ENCODE measurements around the gene CLDN10.

CLDN10 gene

DNA sequence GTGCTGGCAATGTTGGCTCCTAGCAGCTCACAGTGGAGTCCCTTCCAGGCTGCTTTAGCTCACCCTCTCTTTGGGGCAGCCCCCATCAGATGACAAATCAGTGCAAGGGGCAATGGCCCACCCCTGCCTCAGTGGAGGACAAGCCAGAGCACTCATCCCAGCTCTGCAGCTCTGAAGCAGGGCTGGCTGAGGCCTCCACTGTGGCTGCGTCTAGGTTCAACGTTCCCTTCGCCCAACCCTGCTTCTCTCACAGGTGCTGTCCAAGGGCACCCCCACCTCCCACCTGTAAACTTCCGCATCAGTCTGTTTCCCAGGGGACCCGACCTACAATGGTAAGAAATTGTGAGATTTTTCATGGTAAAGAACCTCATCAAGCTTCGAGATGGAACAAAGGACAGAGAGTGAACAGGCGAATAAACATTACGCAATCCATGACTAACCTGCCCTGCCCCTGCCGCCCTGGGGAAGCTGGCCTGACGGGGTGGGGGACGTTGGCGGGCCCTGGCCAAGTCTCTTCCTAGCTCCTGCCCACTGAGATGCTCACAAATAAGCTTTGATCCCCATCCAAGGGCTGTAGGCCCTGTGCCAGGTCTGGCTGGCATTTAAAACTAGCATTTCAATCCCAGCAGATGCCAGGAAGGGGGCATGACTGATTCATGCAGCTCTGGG lies 51.5 kb downstream of the CLDN10 start:
- no peaks in the 10 kb centered on the region for H3K36me3 ChIP-seq (replicated peaks; ENCODE audit: low read depth, low read length)
- H3K9ac ChIP-seq (ENCODE audit: low read length) = no peak overlapping the region
- no peaks in the 10 kb centered on the region for H3K9me3 ChIP-seq (ENCODE audit: insufficient read depth, low read length)
- H3K27ac ChIP-seq (ENCODE audit: low read length) = no peak overlapping the region
- no peaks in the 10 kb centered on the region for H3K79me2 ChIP-seq (ENCODE audit: low read length)
- no peaks in the 10 kb centered on the region for H3K4me1 ChIP-seq (ENCODE audit: low read length)
- no peaks in the 10 kb centered on the region for H4K20me1 ChIP-seq (ENCODE audit: insufficient read depth, low read length)
- H3K27me3 ChIP-seq (ENCODE audit: low read depth, low read length) = peaks cover 57% of the 10 kb centered on the region
- no peak overlapping the region for H3K4me2 ChIP-seq (ENCODE audit: low read length)
- H2AFZ ChIP-seq (ENCODE audit: low read depth, low read length) = no peak overlapping the region
- H3K4me3 ChIP-seq (ENCODE audit: low read length) = no peak overlapping the region
- TF ChIP-seq EZH2phosphoT487 (IDR thresholded peaks at IDR 0.05; ENCODE audit: low read depth) = no peak
- TF ChIP-seq, protein P1, sequence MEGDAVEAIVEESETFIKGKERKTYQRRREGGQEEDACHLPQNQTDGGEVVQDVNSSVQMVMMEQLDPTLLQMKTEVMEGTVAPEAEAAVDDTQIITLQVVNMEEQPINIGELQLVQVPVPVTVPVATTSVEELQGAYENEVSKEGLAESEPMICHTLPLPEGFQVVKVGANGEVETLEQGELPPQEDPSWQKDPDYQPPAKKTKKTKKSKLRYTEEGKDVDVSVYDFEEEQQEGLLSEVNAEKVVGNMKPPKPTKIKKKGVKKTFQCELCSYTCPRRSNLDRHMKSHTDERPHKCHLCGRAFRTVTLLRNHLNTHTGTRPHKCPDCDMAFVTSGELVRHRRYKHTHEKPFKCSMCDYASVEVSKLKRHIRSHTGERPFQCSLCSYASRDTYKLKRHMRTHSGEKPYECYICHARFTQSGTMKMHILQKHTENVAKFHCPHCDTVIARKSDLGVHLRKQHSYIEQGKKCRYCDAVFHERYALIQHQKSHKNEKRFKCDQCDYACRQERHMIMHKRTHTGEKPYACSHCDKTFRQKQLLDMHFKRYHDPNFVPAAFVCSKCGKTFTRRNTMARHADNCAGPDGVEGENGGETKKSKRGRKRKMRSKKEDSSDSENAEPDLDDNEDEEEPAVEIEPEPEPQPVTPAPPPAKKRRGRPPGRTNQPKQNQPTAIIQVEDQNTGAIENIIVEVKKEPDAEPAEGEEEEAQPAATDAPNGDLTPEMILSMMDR (IDR thresholded peaks at IDR 0.05; ENCODE audit: low read depth, low read length) = no peak

GRCh38 chr13:95604556-95604915 lies 52.0 kb downstream of the CLDN10 start:
- no peak overlapping the region for H2AFZ ChIP-seq (ENCODE audit: low read depth, low read length)

GRCh38 chr13:95605448-95606125 lies 53.1 kb downstream of the CLDN10 start:
- no peak overlapping the region for H3K9ac ChIP-seq (ENCODE audit: low read length)
- H3K79me2 ChIP-seq (ENCODE audit: low read length) = no peaks in the 10 kb centered on the region
- H3K4me3 ChIP-seq (ENCODE audit: low read length) = no peak overlapping the region
- TF ChIP-seq, protein P1 (IDR thresholded peaks at IDR 0.05; ENCODE audit: low read depth, low read length) = no peak
- no peak for TF ChIP-seq EZH2phosphoT487 (IDR thresholded peaks at IDR 0.05; ENCODE audit: low read depth)
- no peak overlapping the region for H3K27ac ChIP-seq (ENCODE audit: low read length)
- H3K27me3 ChIP-seq (ENCODE audit: low read depth, low read length) = peaks cover 46% of the 10 kb centered on the region
- no peak overlapping the region for H3K4me2 ChIP-seq (ENCODE audit: low read length)
- no peaks in the 10 kb centered on the region for H3K36me3 ChIP-seq (replicated peaks; ENCODE audit: low read depth, low read length)
- H3K4me1 ChIP-seq (ENCODE audit: low read length) = no peaks in the 10 kb centered on the region
- no peak overlapping the region for H2AFZ ChIP-seq (ENCODE audit: low read depth, low read length)
- H3K9me3 ChIP-seq (ENCODE audit: insufficient read depth, low read length) = no peaks in the 10 kb centered on the region
- H4K20me1 ChIP-seq (ENCODE audit: insufficient read depth, low read length) = no peaks in the 10 kb centered on the region

More at GRCh38 chr13:95604556-95604915, 52.0 kb downstream of the CLDN10 start:
- Histone ChIP-seq H3K79me2 (ENCODE audit: low read length) (no peaks in the 10 kb centered on the region), H3K9me3 (ENCODE audit: insufficient read depth, low read length) (no peaks in the 10 kb centered on the region), H3K4me3 (ENCODE audit: low read length) (no peak overlapping the region), H3K4me2 (ENCODE audit: low read length) (no peak overlapping the region), H4K20me1 (ENCODE audit: insufficient read depth, low read length) (no peaks in the 10 kb centered on the region), H3K27me3 (ENCODE audit: low read depth, low read length) (peaks cover 52% of the 10 kb centered on the region), H3K27ac (ENCODE audit: low read length) (no peak overlapping the region), H3K4me1 (ENCODE audit: low read length) (no peaks in the 10 kb centered on the region), H3K36me3 (replicated peaks; ENCODE audit: low read depth, low read length) (no peaks in the 10 kb centered on the region), H3K9ac (ENCODE audit: low read length) (no peak overlapping the region)
- TF ChIP-seq, protein P1 (IDR thresholded peaks at IDR 0.05; ENCODE audit: low read depth, low read length) = no peak
- TF ChIP-seq EZH2phosphoT487 (IDR thresholded peaks at IDR 0.05; ENCODE audit: low read depth) = no peak

- Histone ChIP-seq H3K9me3 (ENCODE audit: insufficient read depth, low read length) (no peaks in the 10 kb centered on the region), H3K27ac (ENCODE audit: low read length) (no peak overlapping the region), H3K36me3 (replicated peaks; ENCODE audit: low read depth, low read length) (no peaks in the 10 kb centered on the region), H4K20me1 (ENCODE audit: insufficient read depth, low read length) (no peaks in the 10 kb centered on the region), H3K4me2 (ENCODE audit: low read length) (no peak overlapping the region), H3K79me2 (ENCODE audit: low read length) (no peaks in the 10 kb centered on the region), H3K9ac (ENCODE audit: low read length) (no peak overlapping the region), H2AFZ (ENCODE audit: low read depth, low read length) (no peak overlapping the region), H3K27me3 (ENCODE audit: low read depth, low read length) (peaks cover 31% of the 10 kb centered on the region), H3K4me1 (ENCODE audit: low read length) (no peaks in the 10 kb centered on the region), H3K4me3 (ENCODE audit: low read length) (no peak overlapping the region)
- TF ChIP-seq EZH2phosphoT487 (IDR thresholded peaks at IDR 0.05; ENCODE audit: low read depth) = no peak
- TF ChIP-seq, protein P1 (IDR thresholded peaks at IDR 0.05; ENCODE audit: low read depth, low read length) = no peak
Measured at GRCh38 chr13:95607366-95607765, 54.8 kb downstream of the CLDN10 start.

Measured in OCI-LY3 (cell line).